Mucosa of rectum (tissue), 2 donors: Measurements from ENCODE around the gene OR4D6.

Experiments used
- H3K27ac ChIP-seq, 2 donors: one replicate each; pipeline ENCODE4 v1.7.0; 2013; ENCODE audit warnings: inconsistent platforms in 2 of 2, low read depth in 2 of 2, low read length in 2 of 2
- H3K27me3 ChIP-seq, 2 donors: one replicate each; pipeline ENCODE4 v1.7.0; 2013; ENCODE audit warnings: low read length in 2 of 2; ENCODE audit not compliant: control insufficient read depth in 2 of 2, insufficient read depth in 2 of 2
- H3K36me3 ChIP-seq, 2 donors: one replicate each; pipeline ENCODE4 v1.7.0; 2013; ENCODE audit warnings: low read length in 2 of 2; ENCODE audit not compliant: control insufficient read depth in 2 of 2, insufficient read depth in 2 of 2
- H3K4me1 ChIP-seq, 2 donors: one replicate each; pipeline ENCODE4 v1.7.0; 2013; ENCODE audit warnings: low read length in 2 of 2, mild to moderate bottlenecking in 1 of 2; ENCODE audit not compliant: control insufficient read depth in 2 of 2, insufficient read depth in 2 of 2
- H3K4me3 ChIP-seq, 2 donors: one replicate each; pipeline ENCODE4 v1.7.0; 2013; ENCODE audit warnings: low read length in 2 of 2
- H3K9ac ChIP-seq, 2 donors: one replicate each; pipeline ENCODE4 v1.7.0; 2013; ENCODE audit warnings: low read length in 2 of 2, low read depth in 1 of 2, mild to moderate bottlenecking in 1 of 2
- H3K9me3 ChIP-seq, 2 donors: one replicate each; pipeline ENCODE4 v1.7.0; 2013; ENCODE audit warnings: low read length in 2 of 2; ENCODE audit not compliant: control insufficient read depth in 2 of 2
- donor health status: healthy.
- donor health status: Normal muscosa, but diverticular disease.

Gene OR4D6

GRCh38 chr11:59480359-59480758, 23.6 kb downstream of the OR4D6 start:
- H3K9me3 ChIP-seq = no peaks in the 10 kb centered on the region
- no peak overlapping the region for H3K4me3 ChIP-seq
- H3K27ac ChIP-seq = no peak overlapping the region
- no peak overlapping the region for H3K9ac ChIP-seq
- H3K27me3 ChIP-seq = no peaks in the 10 kb centered on the region
- no peaks in the 10 kb centered on the region for H3K36me3 ChIP-seq
- H3K4me1 ChIP-seq = no peaks in the 10 kb centered on the region

GRCh38 chr11:59501931-59502330, 45.2 kb downstream of the OR4D6 start:
- Histone ChIP-seq H3K27me3 (peaks cover 2% of the 10 kb centered on the region in 2 donors), H3K4me1 (no peaks in the 10 kb centered on the region)

GRCh38 chr11:59503276-59503675, 46.5 kb downstream of the OR4D6 start, which contains the start of gene OR4D11:
TSS of gene OR4D11 (plus strand) at chr11:59503576. CDS start at chr11:59503576, 0 bp downstream.
- no peak within 1 kb of the TSS for H3K27ac ChIP-seq
- H3K9ac ChIP-seq = no peak within 1 kb of the TSS
- H3K27me3 ChIP-seq = peaks cover 2% of the 10 kb centered on the region in 2 donors
- no peak within 1 kb of the TSS for H3K4me3 ChIP-seq
- no peaks in the 10 kb centered on the region for H3K36me3 ChIP-seq
- no peaks in the 10 kb centered on the region for H3K9me3 ChIP-seq
- no peaks in the 10 kb centered on the region for H3K4me1 ChIP-seq

More at GRCh38 chr11:59501931-59502330, 45.2 kb downstream of the OR4D6 start:
- Histone ChIP-seq H3K9ac (no peak overlapping the region), H3K27ac (no peak overlapping the region), H3K36me3 (no peaks in the 10 kb centered on the region), H3K4me3 (no peak overlapping the region), H3K9me3 (no peaks in the 10 kb centered on the region)
